H9 (cell line): ENCODE measurements around the gene STK11. TPM values are rescaled to one million over a fixed set of nuclear protein-coding genes. Genes with fewer than 3 reads are reported as not detected.

Experiments used
- DNase-seq: peaks from one replicate; pipeline ENCODE4 v3.0.0-alpha.2; 2017
- H2AFZ ChIP-seq: one replicate; pipeline ENCODE4 v1.6.1; 2013; ENCODE audit warnings: mild to moderate bottlenecking, low read length, control low read depth, moderate library complexity
- H2AK5ac ChIP-seq: 2 replicates; pipeline ENCODE4 v1.6.1; 2013; ENCODE audit warnings: low read length, control low read depth, mixed read lengths; ENCODE audit not compliant: insufficient read length
- H2BK120ac ChIP-seq: one replicate; pipeline ENCODE4 v1.6.1; 2013; ENCODE audit warnings: low read depth, mild to moderate bottlenecking, low read length, control low read depth, inconsistent platforms; ENCODE audit not compliant: poor library complexity, severe bottlenecking
- H2BK12ac ChIP-seq: 2 replicates; pipeline ENCODE4 v1.6.1; 2013; ENCODE audit warnings: low read length, control low read depth, mixed read lengths, low read depth; ENCODE audit not compliant: insufficient read length
- H2BK15ac ChIP-seq: 2 replicates; pipeline ENCODE4 v1.6.1; 2013; ENCODE audit warnings: low read depth, low read length, control low read depth
- H2BK20ac ChIP-seq: one replicate; pipeline ENCODE4 v1.6.1; 2013; ENCODE audit warnings: low read depth, mild to moderate bottlenecking, low read length, control low read depth, inconsistent platforms; ENCODE audit not compliant: poor library complexity, severe bottlenecking
- H2BK5ac ChIP-seq: 2 replicates; pipeline ENCODE4 v1.6.1; 2013; ENCODE audit warnings: low read length, control low read depth, mixed read lengths; ENCODE audit not compliant: insufficient read length
- H3K14ac ChIP-seq: 2 replicates; pipeline ENCODE4 v1.6.1; 2013; ENCODE audit warnings: low read length, control low read depth; ENCODE audit not compliant: insufficient read depth
- H3K18ac ChIP-seq: 2 replicates; pipeline ENCODE4 v1.6.1; 2013; ENCODE audit warnings: low read depth, mild to moderate bottlenecking, mixed read lengths, low read length, control low read depth; ENCODE audit not compliant: insufficient read length
- H3K23ac ChIP-seq: 2 replicates; pipeline ENCODE4 v1.6.1; 2013; ENCODE audit warnings: low read length, control low read depth, mixed read lengths, low read depth; ENCODE audit not compliant: insufficient read length
- H3K23me2 ChIP-seq: 2 replicates; pipeline ENCODE4 v1.6.1; 2013; ENCODE audit warnings: low read depth, mild to moderate bottlenecking, mixed read lengths, low read length, control low read depth; ENCODE audit not compliant: insufficient read length, poor library complexity, severe bottlenecking
- H3K27ac ChIP-seq: 2 replicates; pipeline ENCODE4 v1.5.1; 2013; ENCODE audit warnings: low read length, control low read depth, mixed read lengths, low read depth; ENCODE audit not compliant: insufficient read length
- H3K27me3 ChIP-seq: 2 replicates; pipeline ENCODE4 v1.6.1; 2013; ENCODE audit warnings: low read length, control low read depth, inconsistent platforms; ENCODE audit not compliant: insufficient read depth
- H3K4ac ChIP-seq: 2 replicates; pipeline ENCODE4 v1.6.1; 2013; ENCODE audit warnings: low read depth, mild to moderate bottlenecking, control low read depth, inconsistent platforms, low read length, moderate library complexity
- H3K4me1 ChIP-seq: 2 replicates; pipeline ENCODE4 v1.6.1; 2013; ENCODE audit warnings: low read length, control low read depth, inconsistent platforms; ENCODE audit not compliant: insufficient read depth
- H3K4me2 ChIP-seq: 2 replicates; pipeline ENCODE4 v1.6.1; 2013; ENCODE audit warnings: low read length, control low read depth, mixed read lengths; ENCODE audit not compliant: insufficient read length, insufficient read depth
- H3K56ac ChIP-seq: 2 replicates; pipeline ENCODE4 v1.6.1; 2013; ENCODE audit warnings: low read depth, mild to moderate bottlenecking, mixed read lengths, low read length, control low read depth; ENCODE audit not compliant: insufficient read length
- H3K79me1 ChIP-seq: 2 replicates; pipeline ENCODE4 v1.6.1; 2013; ENCODE audit warnings: low read depth, mild to moderate bottlenecking, moderate library complexity, low read length, control low read depth, inconsistent platforms; ENCODE audit not compliant: insufficient read depth, poor library complexity, severe bottlenecking
- H3K79me2 ChIP-seq: 2 replicates; pipeline ENCODE4 v1.6.1; 2013; ENCODE audit warnings: low read length, control low read depth, inconsistent platforms; ENCODE audit not compliant: insufficient read depth
- H3K9ac ChIP-seq: 2 replicates; pipeline ENCODE4 v1.6.1; 2013; ENCODE audit warnings: low read length, control low read depth, mixed read lengths; ENCODE audit not compliant: insufficient read length; ENCODE audit errors: extremely low read depth
- H3K9me3 ChIP-seq: one replicate; pipeline ENCODE4 v1.6.1; 2013; ENCODE audit warnings: low read depth, low read length, inconsistent platforms; ENCODE audit not compliant: control insufficient read depth
- H3T11ph ChIP-seq: one replicate; pipeline ENCODE4 v1.6.1; 2013; ENCODE audit warnings: mild to moderate bottlenecking, low read length, control low read depth, inconsistent platforms
- H4K20me1 ChIP-seq: one replicate; pipeline ENCODE4 v1.6.1; 2013; ENCODE audit not compliant: control insufficient read depth, insufficient read length, insufficient read depth
- H4K5ac ChIP-seq: 2 replicates; pipeline ENCODE4 v1.6.1; 2013; ENCODE audit warnings: low read depth, mild to moderate bottlenecking, mixed read lengths, low read length, control low read depth; ENCODE audit not compliant: insufficient read length
- H4K8ac ChIP-seq: replicated peaks from 2 replicates; pipeline ENCODE4 v1.6.1; 2013; ENCODE audit warnings: low read length, control low read depth, mixed read lengths, low read depth; ENCODE audit not compliant: insufficient read length
- H4K91ac ChIP-seq: 2 replicates; pipeline ENCODE4 v1.6.1; 2013; ENCODE audit warnings: low read depth, mild to moderate bottlenecking, moderate library complexity, mixed read lengths, low read length, control low read depth; ENCODE audit not compliant: insufficient read length
- H3K27ac Mint-ChIP-seq, 3 experiments: 2 replicates in 2 of 3; 3 replicates in 1 of 3; pipeline ENCODE4 v1.8.0; 2020 to 2021; ENCODE audit warnings: mixed read lengths in 3 of 3, mild to moderate bottlenecking in 1 of 3, moderate library complexity in 1 of 3
- H3K27me3 Mint-ChIP-seq: 2 replicates; pipeline ENCODE4 v1.8.0; 2021; ENCODE audit warnings: low read depth, mild to moderate bottlenecking, moderate library complexity, mixed read lengths
- H3K36me3 Mint-ChIP-seq, 3 experiments: 2 replicates in 2 of 3; 3 replicates in 1 of 3; pipeline ENCODE4 v1.8.0; 2020 to 2021; ENCODE audit warnings: low read depth in 3 of 3, mixed read lengths in 3 of 3; ENCODE audit not compliant: insufficient read depth in 1 of 3
- H3K4me1 Mint-ChIP-seq, 2 experiments: 2 replicates each; pipeline ENCODE4 v1.8.0; 2020; ENCODE audit warnings: mixed read lengths in 2 of 2
- H3K4me3 Mint-ChIP-seq, 2 experiments: 2 replicates in 1 of 2; 3 replicates in 1 of 2; pipeline ENCODE4 v1.8.0; 2020 to 2021; ENCODE audit warnings: mild to moderate bottlenecking in 2 of 2, mixed read lengths in 2 of 2, moderate library complexity in 1 of 2
- H3K9me3 Mint-ChIP-seq, 2 experiments: 2 replicates in 1 of 2; 3 replicates in 1 of 2; pipeline ENCODE4 v1.8.0; 2020; ENCODE audit warnings: mild to moderate bottlenecking in 2 of 2, mixed read lengths in 2 of 2, moderate library complexity in 1 of 2
- CTCF ChIP-seq: fragments of 200-600 bp; sonication (generic); conservative IDR thresholded peaks from 3 replicates; pipeline ENCODE4 v1.8.0; 2021; ENCODE audit warnings: antibody characterized with exemption, mild to moderate bottlenecking
- WGBS: extraction: QIAGEN DNeasy Blood & Tissue Kit; methylation state at CpG from one replicate; pipeline ENCODE4 v1.1.7; 2013; ENCODE audit warnings: missing lambda C conversion rate, low lambda C conversion rate, mixed read lengths; ENCODE audit not compliant: insufficient read length; ENCODE audit errors: extremely low coverage; 5-methylcytosine and 5-hydroxymethylcytosine counted together
- total RNA-seq: library from RNA; stranded (reverse); gene quantifications from 2 replicates; pipeline ENCODE4 v1.2.1, GENCODE V29; 2021

STK11 gene
- total RNA-seq, 1 experiment from 2014 or later: 74.3 TPM

- H4K20me1 ChIP-seq: no peaks in the 10 kb centered on the region
- H2AFZ ChIP-seq: no peak overlapping the region
- H2BK12ac ChIP-seq: no peak overlapping the region
Observed at GRCh38 chr19:1275976-1276627, 70.5 kb downstream of the STK11 start.

More at GRCh38 chr19:1275976-1276627, 70.5 kb downstream of the STK11 start:
- H2BK15ac ChIP-seq: no peak overlapping the region
- no peak overlapping the region for H3K56ac ChIP-seq
- H3K18ac ChIP-seq: peak overlapping the region; percentile 67
- H3K36me3 Mint-ChIP-seq: peaks cover 27 to 69% (median 46%) of the 10 kb centered on the region in 3 experiments
- no CpG with 5 or more reads among the region's 43 CpGs for WGBS
- H3K27me3 Mint-ChIP-seq: no peaks in the 10 kb centered on the region; the same call in 1 of the 2 replicates
- H3K27me3 ChIP-seq: no peaks in the 10 kb centered on the region
- H3K4me1 ChIP-seq: no peaks in the 10 kb centered on the region
- no peaks in the 10 kb centered on the region for H3K9me3 Mint-ChIP-seq
- H3K4me3 Mint-ChIP-seq: peak overlapping the region; percentile 71 to 87
- H3K23me2 ChIP-seq: peaks cover 9% of the 10 kb centered on the region
- no peaks in the 10 kb centered on the region for H3K9me3 ChIP-seq
- H3K27ac ChIP-seq: no peak overlapping the region
- no peak for DNase-seq
- H4K8ac ChIP-seq: no peak overlapping the region
- peak overlapping the region; percentile 75 for H3K14ac ChIP-seq
- H2AK5ac ChIP-seq: no peak overlapping the region
- H3K9ac ChIP-seq: peak overlapping the region; percentile 71
- no peak overlapping the region for H2BK120ac ChIP-seq
- H3K4me1 Mint-ChIP-seq: peaks cover 30 to 35% of the 10 kb centered on the region in 2 experiments
- peak overlapping the region in 2 of 3 experiments; percentile 74 to 81; a peak in 2 of 7 replicates for H3K27ac Mint-ChIP-seq
- no peak overlapping the region for H4K5ac ChIP-seq
- no peaks in the 10 kb centered on the region for H3K79me2 ChIP-seq
- no peak overlapping the region for H3T11ph ChIP-seq
- no peak overlapping the region for H3K23ac ChIP-seq
- H3K79me1 ChIP-seq: peaks cover 5% of the 10 kb centered on the region
- TF ChIP-seq CTCF: no peak
- no peak overlapping the region for H2BK5ac ChIP-seq
- peak overlapping the region; percentile 67 for H3K4me2 ChIP-seq
- H3K4ac ChIP-seq: no peak overlapping the region
- no peak overlapping the region for H2BK20ac ChIP-seq
- no peak overlapping the region for H4K91ac ChIP-seq
